ENCODE data around the gene RHOJ.

The RHOJ gene

GRCh38 chr14:63328787-63329737, 124.8 kb downstream of the RHOJ start:
- no peak for DNase-seq
- in situ Hi-C loops (cut with HindIII; ENCODE audit: low pct_ligation_motif_present, low pct_unique_long_range_greater_than_20kb, low sequenced_read_pairs): no loop called here

DNA sequence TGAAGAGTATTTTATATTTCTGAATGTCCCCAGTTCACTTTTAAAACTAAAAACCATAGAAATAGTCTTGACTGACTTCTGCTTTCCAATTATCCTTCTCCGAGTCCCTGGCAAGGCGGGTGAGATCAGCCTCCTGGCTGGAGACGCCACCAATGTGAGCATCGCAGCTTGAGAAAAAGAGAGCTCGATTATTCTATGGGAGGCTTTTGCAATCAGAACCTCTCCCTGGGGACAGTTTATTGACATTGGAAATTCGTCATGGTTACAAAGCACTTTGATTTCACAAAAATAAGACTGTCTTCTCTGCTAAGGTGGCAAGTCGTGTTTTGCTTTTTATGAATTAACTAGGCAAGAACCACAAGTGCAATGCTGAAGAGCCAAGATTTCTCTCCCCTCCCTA, 138.1 kb downstream of the RHOJ start:
- no peak for DNase-seq
- in situ Hi-C loops (cut with HindIII; ENCODE audit: low pct_ligation_motif_present, low pct_unique_long_range_greater_than_20kb, low sequenced_read_pairs): no loop called here
